ELR (cell line): ENCODE results near the gene ABTB2.
"Not testable (repeated sequence)": the region's sequence is repeated elsewhere in the genome, so short reads cannot be mapped to it uniquely, and the experiment has no call there.

Source experiments
- DNase-seq: peaks from one replicate; pipeline ENCODE4 v3.0.0-alpha.2; 2015; ENCODE audit warnings: low read depth

Gene ABTB2

DNA sequence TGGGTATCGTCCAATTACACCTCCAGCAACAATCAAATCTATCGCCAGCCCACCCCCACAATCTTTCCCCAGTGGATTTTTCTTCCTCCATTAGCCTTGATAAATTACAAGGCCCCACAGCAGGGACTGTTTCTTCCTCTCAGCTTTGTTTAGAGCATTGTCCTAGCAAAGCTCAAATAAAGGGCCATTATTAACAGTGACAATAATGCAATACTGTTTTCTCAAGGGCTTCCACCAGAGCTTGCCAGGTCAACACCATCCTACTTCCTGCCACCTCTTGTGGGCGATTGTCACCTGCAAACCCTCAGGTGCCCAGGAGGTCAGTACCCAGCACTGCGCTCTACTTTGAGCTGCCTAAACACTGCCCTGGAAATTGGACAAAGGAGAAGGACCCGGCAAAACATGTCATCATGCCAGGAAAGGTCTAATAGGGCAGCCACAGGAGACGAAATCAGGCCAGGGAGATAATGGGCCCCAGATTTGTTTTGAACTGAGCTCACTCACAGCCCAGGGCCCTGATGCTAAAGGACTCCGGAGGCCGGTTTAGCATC is 95.2 kb downstream of the ABTB2 start:
- no peak for DNase-seq

DNA sequence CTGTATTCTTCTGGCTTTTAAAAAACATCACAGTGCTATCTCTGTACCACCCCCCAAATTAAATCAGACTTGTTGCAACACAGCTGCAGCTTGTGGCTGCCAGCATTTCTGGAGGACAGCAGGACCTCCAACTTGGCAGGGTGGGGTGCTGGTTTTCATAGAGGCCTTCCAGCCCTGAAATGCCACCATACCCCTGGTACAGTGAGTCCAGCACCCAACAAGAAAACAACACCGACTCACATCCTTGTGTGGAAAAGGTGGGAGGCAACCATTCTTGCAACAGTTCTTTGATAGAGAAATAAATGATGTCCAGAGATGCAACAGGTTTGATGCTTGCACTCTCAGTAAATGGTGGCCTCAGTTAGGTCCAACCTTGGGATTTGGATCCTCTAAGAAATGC is 96.0 kb downstream of the ABTB2 start:
- no peak for DNase-seq

DNA sequence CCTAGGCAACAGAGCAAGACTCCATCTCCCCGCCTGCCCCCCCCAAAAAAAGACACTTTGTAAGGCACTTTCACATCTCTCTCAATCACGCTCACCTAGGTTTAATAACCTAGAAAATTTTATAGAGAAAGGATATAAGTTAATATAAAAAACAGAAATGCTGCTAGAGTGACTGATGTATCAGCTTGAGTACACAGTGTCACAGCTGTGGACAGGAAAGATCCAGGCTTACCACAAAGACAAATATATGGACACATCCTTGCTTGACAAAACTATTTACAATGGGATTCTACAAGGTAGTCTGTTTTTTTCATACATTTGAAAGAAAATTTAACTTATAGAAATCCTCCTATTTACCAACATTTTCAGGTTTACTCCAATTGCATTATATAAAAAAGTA is 96.7 kb downstream of the ABTB2 start:
- no peak for DNase-seq

- no peak for DNase-seq
Measured at GRCh38 chr11:34260072-34260575, 97.7 kb downstream of the ABTB2 start.

DNA sequence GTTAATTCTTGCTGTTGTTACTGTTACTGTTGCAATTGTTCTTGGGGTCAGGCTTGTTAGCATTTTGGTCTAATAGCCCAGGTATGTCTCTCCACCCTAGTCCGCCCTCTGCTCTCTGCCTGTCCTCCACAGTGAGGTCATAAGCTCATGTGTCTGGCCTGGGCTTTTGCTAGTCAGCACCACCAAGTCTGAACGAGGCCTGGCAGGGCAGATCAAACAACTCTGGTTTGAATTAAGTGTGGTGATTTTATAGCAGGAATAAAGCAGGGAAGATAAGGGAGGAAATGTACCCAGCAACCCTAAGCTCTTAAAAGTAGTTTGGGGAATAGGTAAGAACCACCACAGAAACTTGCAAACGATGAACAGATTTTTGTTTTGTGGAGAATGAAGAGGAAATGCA is 98.7 kb downstream of the ABTB2 start:
- DNase-seq, result no peak

DNA sequence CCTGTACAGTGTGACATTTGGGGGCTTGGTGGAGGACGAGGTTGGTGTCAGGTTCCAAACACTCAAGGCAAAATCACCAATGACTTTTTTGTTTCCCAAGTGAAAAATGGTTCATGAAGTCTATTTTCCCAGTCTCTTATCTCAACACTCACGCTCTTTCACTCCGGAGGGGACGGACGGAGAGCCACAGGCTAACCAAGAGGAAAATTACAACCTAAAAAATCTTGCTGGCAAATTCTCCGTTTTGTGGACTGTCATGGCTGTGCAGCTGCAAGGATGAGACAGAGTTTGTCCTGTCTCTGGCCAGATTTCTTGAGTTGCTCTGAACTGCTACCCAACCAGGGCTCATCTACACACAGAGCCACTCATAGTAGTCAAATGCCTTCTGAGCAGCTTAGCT is 101.2 kb downstream of the ABTB2 start:
- no peak for DNase-seq

- DNase-seq, result no peak
Measured at GRCh38 chr11:34256150-34256549, 101.7 kb downstream of the ABTB2 start.

- no peak for DNase-seq
Measured at GRCh38 chr11:34255101-34255500, 102.7 kb downstream of the ABTB2 start.

DNA sequence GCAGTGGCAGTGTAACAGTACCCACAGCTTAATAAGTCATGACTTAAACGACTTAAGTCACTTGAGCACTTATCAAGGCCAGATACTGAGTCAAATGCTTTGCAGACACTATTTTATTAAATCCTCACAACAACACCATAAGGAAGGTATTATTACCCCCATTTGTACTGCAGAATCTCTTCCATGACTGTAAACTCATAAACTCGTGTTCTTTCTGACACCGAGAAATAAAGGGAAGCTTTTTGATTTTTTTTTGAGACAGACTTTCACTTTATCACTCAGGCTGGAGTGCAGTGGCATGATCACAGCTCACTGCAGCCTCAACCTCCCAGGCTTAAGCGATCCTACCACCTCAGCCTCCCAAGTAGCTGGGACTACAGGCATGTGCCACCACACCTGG is 103.8 kb downstream of the ABTB2 start:
- DNase-seq, result no peak

DNA sequence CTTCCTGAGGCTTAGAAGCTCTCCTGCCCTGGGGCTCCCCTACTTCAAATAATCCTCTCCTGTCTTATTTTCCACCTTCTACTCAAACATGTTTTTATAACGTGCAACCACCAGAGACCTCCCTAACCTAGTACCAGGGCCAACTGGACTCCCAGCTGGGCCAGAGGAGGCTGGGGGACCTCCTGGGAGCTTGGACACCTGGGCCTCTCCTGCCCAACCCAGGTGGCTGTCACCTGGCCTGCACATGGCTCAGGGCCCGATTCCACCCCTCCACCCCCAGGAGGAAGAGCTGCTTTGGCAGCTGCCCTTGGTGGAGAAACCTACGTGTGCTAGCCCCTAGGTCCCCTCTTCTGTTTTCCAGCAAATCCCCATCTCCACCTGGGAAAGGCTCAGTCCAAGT is 105.2 kb downstream of the ABTB2 start:
- no peak for DNase-seq

- no peak for DNase-seq
Measured at GRCh38 chr11:34252015-34252414, 105.8 kb downstream of the ABTB2 start.

DNA sequence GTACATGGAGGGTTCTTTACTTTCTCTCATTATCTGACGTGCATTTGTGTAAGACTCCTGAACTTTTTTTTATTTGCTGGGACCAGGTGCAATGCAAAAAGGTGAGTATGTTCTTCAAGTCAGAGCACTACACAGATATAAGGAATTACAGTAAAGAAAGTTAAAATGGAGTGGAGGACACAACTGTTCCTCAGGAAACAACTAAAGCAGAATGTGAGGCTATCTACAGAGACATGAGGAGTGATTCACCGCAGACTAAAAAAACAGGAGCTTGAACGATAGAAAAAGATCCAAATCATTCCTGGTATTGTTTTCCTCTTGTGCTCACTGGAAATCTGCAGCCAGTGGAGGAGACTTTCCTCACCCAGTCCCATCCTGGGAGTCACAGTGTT is 106.2 kb downstream of the ABTB2 start:
- DNase-seq, result peak; percentile 40

DNA sequence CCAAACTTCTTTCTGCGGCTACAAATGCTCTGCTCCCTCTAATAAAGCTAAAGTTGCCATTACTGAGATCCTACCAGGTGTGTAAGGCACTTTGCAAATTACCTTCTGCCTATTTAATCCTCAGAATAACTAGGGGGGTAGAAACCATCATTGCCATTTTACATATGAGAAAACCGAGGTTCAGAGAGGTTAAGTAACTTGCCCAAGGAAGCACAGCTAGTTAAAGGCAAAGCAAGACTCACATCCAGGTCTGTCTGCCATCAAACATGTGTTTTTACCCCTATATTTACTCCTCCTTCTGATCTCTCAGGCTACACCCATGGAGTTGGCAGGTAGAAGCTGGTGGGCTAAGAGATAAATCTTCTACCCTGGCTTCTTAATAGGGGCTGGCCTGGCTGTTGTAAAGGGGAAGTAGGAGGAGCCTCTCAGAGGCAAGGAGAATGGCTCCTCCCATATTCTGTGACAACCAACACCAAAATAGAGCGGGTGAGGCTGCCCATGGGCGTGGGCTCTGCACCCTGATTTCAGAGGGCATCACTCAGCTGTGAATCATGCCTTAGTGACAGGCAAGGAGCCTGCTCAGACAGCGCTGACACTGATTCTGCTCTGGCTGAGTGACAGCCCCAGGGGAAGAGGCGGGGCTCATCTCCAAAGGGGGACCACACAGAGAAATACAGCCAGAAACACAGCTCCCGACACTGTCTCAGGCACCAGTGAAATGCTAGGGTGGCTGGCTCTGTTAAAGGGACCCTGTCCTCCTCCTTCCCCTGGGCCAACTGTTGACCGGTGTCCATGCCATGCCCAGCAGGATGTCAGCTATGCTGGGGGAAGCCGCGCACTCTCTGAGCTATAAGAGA is 106.8 kb downstream of the ABTB2 start:
- DNase-seq, result peak; percentile 60

GRCh38 chr11:34250211-34250610 is 107.6 kb downstream of the ABTB2 start:
- no peak for DNase-seq

GRCh38 chr11:34249439-34249838 is 108.4 kb downstream of the ABTB2 start:
- DNase-seq, result no peak

- DNase-seq, result not testable (repeated sequence)
Measured at GRCh38 chr11:34246511-34246910, 111.3 kb downstream of the ABTB2 start.

DNA sequence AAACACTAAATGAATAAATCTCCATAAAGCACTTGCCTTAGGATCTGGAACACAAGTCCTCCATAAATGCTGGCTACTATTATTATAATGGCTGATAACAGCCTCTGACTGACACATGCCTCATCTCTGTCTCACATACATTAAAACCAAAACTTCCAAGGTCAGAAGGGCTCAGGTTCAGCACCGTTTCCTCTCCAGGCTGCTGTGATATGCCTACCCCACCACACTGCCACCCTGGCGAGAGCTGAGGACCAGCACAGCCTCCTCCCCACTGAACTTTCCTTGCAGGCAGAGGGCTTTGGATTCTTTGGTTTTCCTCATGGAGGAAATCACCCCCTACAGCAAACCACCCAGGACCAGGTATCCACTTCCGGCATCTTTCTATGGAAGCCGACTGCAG is 112.8 kb downstream of the ABTB2 start:
- DNase-seq, result no peak

DNA sequence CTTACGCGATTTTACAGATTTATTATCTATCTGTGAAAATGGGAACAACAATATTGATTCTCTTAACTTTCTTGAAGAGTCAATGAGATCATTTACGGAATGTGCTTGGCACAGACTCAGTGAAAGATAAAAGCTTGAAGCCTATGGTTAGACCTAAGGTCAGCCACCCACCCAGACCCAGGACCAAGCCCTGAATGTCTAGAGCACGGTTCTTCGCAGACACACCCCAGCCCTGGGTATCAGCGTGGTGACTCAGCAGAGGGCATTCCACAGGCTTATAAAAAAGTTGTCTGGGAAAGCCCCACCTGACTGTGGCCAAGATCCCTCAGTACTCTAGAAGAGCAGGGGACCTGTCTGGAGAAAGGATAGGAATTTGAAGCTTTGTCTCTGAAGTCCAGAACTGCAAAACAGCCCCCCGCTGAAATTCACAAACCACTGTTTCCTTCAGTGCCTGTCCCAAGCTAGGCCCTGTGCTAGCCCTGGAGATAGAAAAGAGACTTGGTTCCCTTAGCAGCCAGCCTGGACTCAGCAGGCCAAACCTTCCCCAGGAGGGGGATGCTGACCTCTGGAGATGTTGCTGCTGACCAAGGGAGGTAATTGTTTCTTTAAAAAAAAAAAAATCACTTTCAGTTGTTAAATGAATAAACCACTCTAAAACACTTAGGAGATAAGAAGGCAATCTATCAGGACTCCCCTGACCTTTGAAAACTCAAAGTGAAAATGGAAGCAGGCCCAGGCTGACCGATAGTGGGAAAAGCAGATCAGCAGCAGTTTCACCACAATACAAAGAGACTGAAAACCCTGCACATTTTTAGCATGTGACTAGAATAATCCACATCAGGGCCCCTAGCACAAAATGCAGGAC is 114.0 kb downstream of the ABTB2 start:
- DNase-seq, result peak; percentile 88

DNA sequence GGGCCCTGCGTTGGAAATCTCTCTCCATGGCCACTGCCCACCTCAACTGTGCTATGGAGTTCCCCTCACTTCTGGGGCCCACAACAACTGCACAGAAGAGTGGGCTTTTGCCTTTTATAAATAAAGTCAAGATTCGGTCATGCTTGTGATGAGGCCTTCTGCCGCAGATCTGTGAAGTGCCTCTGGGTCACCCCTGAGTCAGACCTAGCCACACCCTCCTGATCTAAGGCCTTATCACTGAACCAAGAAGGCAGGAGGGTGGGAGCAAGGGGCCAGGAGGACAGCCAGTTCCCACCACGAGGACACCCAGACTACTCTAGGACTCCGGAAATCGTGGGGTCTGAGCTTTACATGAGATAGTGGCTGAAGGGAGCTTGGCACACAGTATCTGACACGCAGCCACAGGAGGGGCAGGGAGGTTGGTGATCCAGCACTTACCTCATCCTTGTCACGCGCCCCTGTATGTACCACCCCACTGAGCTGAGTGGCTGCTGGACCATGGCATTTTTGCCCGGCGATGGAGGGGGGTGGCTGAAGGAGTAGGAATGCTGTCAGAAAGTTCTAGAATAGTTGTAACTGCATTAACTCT is 115.7 kb downstream of the ABTB2 start:
- peak; percentile 79 for DNase-seq

GRCh38 chr11:34240150-34240494 is 117.7 kb downstream of the ABTB2 start:
- DNase-seq, result no peak

DNA sequence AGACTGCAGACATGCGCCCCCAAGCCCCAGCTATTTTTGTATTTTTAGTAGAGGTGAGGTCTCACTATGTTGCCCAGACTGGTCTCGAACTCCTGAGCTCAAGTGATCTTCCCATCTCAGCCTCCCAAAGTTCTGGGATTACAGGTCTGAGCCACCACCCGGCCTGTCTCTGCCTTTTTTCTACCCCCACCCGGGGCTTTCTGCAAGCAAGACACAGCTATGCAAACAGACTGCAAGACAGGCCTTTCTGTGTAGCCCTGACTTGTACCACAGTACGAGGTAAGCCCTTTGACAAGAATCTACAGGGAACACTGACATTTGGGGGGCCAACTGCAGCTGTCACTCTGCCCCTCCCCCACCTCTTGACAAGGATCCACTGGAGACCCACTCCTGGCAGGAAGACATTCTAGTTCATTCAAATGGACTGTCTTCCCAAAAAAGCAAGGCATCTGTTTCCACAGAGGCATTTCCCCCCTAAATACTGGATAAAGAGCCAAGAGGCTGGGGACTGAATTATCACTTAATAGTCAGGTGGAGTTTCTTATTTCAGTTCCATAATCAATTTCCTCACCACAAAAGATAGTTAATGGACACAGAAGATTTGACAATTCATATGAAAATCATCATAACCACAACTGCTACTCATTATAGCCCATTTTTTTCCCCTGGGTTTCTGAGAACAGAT is 118.2 kb downstream of the ABTB2 start:
- DNase-seq, result no peak

GRCh38 chr11:34238966-34239365 is 118.8 kb downstream of the ABTB2 start:
- no peak for DNase-seq
